ENCODE results near the gene LRIG1.

LRIG1 gene

DNA sequence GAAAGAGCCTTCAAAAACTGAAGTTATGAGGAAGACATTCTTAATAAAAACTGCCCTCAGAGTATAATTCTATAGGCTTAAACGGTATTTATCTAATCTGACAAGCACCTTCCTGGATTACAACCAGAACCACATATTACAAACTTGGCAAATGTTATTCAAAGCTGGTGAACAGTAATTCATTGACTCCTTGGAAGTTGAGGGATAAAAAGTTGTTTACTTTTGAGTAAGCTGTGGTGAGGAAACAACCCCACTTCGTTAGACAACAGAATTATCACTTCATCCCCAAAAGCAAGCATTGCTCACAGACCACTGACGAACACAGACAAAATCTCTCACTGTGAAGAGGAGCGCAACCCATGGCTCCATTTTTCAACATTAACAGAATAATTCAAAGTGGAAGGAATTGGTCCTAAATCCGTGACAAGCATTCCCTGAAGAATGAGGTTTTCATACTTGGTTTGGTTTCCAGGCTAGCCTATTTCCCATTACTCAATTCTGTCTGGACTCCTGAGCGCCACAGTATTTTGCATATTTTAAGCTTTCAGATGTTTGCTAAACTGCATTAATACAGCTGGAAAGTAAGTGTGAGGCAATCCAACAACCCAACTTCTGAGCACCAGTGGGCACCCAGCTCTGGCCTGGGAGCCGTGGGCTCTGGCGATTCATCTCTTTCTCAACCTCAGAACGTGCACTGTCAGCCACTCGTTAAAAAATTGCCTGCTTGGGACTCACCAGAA, 32.7 kb downstream of the LRIG1 start:
- no peak for DNase-seq

DNA sequence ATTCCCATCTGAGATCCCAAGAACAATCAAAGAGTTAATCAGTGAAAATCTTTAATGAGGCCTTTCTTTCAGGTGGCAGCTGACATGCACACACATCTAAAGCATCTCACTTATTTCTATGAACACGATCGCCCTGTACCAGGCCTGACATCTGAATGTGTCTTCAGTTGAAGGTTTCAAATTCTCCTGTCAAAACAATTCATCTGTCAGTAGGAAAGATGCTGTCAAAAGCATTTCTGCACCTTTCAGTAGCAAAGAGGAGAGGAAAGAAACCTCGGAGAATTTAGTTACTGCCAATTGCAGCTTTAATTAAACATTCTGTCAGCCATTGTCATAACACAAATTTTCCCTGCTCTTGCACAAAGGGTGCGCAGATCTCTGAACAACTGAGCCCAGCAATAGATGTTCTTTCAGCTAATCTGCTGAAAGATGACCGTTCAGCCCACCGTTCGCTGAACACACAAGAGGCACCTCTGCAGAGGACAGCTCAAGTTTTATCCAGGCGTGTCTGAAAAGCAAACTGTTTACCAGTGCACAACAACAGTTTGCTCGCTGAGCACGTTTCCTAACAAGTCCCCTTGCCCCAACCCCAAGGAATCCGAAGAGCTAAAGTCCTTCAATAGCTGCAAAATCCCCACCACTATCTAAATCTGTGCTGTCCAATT, 34.1 kb downstream of the LRIG1 start:
- no peak for DNase-seq

DNA sequence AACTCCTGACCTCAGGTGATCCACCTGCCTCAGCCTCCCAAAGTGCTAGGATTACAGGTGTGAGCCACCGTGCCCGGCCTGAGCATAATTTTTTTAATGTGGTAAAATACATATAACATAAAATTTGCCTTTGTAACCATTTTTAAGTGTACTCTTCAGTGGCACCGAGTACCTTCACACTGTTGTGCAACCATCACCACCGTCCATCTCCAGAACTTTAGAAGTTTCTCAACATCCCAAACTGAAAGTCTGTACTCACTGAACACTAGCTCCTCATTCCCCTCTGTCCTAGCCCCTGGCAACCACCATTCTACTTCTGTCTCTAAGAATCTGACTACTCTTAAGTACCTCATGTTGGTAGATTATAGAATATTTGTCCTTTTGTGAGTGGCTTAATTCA, 35.2 kb downstream of the LRIG1 start:
- no peak for DNase-seq

DNA sequence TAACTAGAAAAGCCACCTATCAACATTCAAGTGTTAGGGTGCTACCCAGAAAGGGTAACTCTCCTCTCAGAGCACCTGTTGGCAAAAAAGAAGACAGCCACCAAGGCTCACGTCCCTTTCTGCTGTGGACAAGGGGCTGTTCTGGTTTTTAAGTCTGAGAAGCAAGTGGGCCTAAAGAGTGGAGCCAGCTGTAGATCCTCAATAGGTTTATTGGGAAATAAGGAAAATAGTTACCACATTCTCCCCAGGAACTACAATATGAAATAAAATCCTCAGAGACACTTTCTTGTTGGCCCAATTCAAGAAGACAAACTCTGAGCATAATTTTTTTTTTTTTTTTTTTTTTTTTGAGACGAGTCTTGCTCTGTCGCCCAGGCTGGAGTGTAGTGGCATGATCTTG, 35.8 kb downstream of the LRIG1 start:
- DNase-seq = no peak

DNA sequence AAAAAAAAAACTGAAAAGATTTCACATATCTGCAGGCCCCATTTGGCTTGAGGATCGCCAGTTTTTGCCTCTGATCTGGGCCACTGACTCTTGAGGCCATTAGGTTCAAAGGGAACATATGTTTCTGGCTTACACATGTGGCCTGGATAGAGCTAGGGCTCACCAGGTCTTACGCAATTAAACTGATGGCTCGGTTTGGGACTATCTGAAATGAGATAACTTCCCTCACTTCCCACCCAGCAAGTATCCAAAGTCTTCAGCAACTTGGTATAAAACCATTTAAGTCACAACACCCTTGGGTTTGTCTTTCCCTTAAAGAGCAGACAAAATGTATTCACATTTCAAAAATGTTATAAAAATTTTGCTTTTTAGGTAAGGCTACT, 36.3 kb downstream of the LRIG1 start:
- no peak for DNase-seq

DNA sequence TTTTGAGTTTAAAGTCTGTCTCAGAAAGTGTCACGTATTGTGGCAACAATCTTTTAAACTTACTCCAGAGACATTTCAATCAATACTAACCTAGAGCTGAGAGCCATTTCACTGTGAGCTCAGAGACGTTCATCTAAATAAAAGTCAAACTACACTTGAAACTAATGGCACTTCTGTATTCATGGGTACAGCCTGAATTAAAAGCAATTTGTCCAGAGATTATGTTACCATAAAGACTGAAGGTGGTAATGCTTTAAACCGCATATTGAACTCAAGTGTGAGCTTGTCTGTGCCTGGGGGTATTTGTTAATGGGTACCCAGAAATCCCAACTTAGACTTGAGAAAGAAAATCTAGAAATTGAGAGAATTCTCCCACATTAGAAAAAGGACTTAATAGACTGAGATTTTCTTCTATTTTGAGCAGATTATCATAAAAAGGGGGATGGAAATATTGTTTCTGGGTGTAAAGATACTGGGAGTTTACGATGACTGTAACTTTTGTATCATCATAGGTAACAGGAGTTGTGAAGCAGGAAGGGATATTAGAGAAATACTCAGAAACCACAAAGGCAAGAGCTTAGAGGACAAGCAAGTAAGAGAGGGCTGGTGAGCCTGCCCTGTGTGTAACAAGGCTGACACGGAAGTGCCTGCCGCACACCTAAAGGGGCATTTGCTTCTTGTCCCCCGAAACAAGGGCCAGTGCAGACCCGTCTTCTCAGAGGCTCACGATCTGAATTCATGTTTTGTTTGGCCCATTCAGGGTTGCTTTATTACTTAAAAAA, 36.9 kb downstream of the LRIG1 start:
- DNase-seq = no peak

DNA sequence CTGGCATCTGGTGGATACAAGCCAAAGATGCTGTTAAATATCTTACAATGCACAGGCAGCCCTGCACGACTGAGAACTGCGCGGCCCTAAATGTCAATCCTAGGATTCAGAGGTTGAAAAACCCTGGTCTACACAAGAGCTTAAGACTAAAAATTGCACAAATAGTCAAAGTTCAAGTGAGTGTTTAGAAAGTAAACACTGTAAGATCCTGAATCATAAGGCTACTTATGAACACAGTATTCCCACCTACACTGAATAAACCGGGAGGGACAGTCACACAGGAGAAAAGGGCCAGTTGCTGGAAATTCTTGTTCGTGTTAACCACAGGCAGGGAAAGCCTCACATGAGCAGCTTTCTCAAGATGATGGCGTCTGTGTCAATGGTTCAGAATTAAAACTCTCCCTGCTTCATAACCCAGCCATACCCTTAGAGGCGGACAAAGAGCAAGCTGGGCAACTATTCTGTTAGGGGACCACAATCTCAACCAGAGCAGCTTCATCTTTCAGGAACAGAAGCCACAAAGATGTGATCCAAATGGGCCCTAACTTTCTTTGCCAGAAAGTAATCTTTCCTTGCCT, 37.7 kb downstream of the LRIG1 start:
- DNase-seq = no peak

DNA sequence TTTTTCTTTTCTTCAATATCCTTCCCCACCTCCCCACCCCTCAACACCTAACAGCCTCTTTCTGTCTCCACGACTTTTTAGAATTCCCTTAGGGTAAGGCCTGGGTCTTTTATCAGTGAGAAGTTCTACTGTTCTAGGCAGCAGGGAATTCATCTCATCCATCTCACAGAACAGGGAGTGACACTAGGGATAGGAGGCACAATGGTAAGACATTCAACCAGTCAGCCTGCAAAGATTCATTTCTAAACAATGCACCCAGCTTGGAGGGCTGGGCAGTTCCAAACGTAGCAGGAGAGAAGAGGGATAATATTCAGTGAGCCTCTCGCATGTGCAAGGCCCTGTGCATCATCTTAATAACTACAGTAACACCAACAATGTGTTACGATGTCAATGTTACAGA, 43.6 kb downstream of the LRIG1 start:
- no peak for DNase-seq

DNA sequence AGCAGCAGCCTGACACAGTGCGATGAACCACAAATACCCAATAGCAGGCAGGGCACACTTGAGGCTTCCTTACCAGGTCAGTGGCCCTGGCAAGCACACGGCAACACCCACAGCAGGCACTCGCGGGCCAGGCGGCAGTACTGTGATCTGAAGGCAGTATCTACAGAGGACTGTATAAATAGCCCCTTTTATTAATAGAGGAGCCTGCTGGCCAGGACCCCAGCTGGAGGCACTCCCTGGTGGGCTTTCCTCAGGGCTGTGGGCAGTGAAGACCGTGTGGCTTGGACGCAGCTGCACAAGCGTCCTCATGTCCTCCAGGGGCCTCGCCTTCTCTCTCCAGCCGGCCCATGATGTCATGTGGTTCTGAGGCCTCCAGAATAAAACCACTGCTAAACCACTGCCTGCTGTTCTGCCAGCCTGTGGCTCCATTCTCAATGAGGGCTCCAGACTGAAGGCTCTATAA, 44.1 kb downstream of the LRIG1 start:
- DNase-seq = no peak

DNA sequence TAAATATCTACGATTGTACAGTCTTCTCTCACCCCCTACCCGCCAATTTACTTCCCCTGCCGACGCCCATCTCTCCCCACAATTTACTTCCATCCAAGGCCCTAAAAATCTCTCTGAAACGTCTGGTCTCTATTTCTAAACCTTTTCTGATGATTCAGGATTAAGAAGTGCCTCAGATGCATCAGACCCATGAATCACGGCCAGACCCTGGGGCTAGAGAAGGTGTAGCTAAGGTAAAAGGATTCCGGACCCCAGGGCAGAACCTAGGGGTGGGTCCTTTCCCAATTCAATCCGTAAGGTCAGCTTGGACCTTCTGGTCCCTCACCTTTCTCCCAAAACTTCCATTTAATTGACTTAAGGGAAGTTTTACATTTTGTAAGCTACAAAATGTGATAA, 46.4 kb downstream of the LRIG1 start:
- no peak for DNase-seq

DNA sequence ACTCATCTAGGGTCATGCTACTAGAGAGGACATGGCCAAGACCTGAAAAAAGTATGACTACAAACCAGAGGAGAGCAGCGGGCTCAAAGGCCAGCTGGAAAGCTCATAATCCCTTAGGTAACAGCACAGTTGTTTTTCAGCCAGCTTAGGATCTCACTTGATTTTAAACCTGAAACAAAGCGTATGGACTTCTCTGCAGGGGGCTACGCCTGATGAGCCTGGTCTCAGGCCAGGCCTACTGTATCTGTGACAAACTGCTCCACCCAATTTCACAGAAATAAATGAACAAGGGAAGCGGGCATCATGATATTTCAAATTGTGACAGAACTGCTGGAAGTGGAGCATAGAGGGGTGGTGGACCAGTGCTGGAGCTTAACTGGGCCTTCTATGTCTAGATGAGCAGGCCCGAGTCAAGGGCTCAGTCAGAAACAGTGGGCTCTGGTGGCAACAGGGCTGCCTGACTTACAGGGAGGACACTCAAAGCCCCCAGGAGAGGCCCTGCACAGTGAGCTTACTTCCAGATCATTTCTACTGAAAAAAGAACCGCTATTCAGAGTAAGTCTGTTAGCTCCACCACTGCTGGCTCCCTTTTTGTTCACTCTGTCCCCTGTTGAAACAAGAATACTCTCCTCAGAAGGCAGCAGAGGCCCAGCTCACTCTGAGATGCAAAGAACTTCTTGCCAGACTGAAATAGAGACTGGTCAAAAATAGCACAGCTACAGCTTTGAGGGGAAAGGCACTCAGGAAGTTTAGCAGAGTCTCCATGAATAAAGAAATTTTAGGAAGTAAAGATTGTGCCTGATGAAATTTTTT, 47.0 kb downstream of the LRIG1 start:
- DNase-seq = no peak

DNA sequence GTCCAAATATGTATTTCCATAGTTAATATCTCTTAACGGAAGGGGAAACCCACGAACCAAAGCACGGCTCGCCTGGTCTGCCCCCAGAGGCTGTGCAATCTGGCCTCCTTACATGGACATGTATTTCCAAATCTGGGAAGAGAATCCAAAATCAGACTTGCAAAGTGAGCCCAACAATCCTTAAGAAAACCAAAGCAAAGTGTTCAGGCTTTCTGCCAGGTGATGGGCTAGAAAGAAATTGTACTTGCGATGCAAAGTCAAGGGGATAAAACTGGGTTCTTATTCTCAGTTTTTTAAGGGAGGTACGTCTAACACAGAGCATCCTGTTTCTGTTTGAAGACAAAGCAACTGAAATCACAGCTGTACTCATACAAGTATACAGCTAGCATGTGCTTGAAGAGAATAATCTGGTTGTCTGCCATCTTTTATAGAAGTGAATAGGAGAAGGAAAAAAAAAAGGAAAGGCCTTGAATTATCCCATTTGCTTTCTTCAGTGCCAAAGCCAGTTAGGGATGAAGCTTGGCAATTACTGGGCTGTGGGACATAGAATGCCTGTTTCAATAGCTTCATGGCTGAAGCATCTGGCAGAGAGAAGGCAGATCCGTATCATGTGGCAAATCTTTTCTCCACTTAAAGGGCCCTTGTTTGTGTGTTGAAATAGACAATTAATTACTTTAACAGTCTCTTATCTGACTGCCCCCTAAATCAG, 48.4 kb downstream of the LRIG1 start:
- no peak for DNase-seq

DNA sequence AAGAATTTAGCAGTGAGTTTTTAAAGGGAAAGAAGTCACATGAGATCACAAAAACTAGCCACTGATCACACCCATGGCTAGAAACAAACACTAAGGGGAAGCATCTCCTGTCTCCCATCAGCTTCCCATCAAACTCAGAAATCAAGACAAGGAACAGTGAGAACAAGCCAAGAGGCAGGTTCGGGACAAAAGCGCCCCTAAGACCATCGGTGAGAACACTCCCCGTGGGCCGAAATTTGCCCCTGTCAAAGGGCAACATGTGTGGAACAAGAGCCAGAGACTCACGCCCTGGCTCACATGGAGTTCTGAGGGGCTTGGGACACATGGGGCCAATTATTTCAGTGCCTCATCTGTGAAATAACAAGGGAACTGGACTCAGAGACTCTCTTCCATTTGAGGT, 49.1 kb downstream of the LRIG1 start:
- no peak for DNase-seq

DNA sequence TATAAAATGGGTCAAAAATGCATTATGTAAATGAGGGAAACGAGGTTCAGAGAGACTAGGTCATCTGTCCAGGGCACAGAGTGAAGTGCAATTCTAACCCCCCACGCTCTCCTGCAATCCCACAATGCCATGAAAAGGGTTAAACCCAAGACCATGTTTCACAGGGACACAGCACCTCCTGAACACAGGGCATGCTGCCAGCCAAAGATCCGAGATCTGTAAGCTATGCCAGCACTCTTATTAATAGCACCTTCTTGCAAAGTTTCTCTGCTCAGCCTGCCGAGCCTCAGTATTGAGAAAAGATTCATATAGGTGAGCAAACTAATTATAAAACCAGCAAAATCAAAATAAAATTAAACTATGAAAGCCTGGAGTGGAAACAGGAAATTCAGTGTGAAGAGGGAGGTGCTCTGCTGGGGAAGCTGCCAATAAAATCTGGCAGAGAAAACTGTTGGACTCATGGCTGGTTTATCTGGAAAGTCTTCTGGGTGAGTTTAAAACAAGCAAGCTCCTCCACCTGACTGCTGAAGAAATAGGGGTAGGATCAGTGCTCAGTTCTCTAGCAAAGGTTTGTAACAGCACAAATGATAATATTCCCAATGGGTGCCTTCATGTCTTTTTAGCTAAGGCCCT, 50.3 kb downstream of the LRIG1 start:
- DNase-seq = no peak

DNA sequence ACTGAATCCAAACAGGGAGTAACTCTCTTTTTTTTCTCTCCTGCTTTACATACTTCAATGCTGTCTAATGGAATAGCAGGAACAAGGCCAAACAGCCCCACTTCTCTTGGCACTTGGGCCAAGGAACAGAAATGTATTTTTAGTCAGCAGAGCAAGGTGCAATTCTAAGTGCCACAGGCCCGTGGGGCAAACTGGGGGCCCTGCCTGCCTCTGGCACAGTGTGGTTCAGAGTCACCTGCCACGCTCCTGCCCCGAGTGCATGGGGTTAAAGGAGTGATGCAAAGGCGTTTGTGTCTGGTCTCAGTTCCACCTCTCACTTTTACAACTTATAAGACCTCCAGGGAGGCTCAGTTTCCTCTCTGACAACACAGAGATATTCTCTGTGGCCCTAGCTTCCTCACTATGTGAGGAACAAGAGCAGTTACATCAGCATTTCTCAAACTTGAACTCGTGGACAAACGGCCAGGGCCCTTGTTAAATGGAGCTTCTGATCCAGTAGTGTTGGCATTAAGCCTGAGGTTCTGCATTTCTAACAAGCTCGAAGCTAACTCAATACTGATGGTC, 51.3 kb downstream of the LRIG1 start:
- DNase-seq = no peak

DNA sequence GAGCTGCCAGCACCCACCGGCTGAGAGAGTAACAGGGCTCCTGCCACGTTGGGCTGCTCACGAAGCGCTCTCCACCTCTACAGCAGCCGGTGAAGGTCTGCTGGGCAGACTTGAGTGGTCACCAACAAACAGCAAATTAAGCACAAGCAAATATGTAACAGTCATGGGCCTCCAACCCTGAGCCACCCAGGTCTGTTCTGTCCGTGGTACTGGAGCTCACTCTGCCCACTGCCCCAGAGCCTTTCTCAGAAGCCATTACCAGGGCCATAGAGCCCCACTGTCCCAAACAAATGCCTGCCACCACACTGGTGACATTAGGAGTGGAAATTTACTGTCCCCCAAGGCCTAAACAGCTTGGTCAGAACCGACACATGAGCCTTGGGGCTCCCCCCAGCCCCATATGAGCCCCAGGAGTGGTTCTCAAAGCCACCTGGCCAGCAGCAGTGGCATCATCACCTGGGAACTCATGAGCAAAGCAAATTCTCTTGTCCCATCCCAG, 56.6 kb downstream of the LRIG1 start:
- DNase-seq = no peak

DNA sequence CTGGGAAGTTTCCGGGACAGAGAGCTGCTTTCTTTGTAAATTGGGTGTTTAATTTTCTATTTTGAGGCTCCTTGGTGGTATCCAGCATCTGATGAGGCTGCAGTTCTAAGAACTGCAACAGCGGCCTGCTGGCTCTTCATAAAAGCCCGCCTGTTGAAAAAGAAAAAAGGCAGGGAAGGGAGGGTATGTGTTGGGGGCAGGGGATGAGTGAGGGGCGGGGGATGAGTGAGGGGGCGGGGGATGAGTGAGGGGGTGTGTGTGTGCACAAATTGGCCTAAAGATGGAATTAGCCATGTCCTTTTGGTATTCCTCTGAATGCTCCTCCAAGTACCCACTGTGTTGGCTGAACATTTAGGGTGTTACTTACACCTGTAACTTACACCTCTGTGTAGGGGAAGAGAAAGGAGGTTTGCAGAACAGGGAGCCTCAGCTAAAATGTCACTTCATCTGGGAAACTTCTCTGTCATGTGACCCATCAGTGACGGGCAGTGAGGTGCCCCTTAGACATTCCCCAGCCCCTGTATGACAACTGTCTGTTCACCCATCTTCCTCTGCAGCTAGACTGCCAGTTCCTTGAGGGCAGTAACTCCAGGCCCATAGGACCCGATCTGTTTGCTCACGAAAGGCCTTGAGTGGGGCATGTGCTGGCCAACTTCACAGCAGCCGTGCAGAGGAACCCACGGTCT, 57.6 kb downstream of the LRIG1 start:
- DNase-seq = no peak

DNA sequence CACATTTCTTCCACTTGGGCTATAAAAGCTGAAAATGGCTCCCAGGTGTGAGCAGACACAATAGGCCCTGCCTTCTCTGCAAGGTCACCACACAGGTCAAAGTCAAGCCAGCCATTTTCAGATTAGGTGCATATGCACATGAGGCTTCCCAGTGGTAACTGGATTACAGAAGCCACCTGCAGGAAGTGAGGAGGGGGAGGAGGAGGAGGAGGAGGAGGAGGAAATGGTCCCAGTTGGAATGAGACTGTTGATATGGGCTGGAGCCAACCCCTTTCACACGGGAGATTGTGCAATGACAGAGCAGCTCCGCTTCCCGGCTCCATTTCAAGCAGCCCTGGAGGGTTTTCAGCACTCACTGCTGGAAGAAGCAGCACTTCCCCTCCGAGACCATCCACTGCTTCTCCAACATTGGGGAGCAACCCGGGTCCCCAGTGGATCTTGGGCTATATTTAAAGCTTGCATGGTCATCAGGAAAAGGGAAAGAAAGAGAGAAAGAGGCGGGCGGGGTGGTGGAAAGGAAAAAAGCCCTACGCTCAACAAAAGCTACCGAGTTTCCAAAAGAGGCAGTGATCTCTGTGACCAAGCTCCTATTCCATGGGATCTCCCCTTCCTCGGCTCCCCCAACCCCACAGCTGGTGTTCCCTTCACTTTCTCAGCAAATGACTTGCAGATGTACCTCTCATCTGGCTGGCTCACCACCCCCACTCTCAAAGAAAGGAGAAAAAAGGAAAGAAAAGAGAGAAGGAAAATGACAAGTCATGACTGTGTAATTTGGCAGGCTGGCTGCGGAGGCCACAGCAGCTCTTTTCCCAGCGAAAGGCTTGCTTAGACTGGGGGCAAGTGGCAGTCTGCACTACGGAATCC, 58.3 kb downstream of the LRIG1 start:
- DNase-seq = no peak

DNA sequence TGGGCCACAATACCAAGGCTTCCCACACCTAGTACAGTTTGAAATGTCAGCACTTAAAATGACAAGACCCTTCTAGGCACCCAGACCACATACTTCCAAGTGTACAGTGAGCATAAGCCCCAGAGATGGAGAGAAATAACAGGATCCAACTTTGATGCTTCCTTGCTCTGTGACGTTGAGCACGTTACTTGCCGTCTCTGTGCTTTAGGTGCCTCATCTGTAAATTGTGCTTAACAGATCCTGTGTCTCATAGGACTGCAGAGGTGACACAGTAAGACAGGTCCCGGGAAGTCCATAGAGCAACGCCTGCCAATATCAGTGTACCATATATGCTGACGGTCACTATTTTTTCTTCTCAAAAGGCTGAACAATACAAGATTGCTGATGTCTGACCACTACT, 59.1 kb downstream of the LRIG1 start:
- DNase-seq = no peak

Data from NCI-H187 (cell line).